BE2C (cell line): ENCODE measurements around the gene XIAP.

Source experiments
- DNase-seq: peaks from one replicate; pipeline ENCODE4 v3.0.0-alpha.2; 2020
- H3K27me3 ChIP-seq: fragments of 250-450 bp; sonication (Bioruptor Pico); 2 replicates; pipeline ENCODE4 v1.5.1; 2020; ENCODE audit warnings: mild to moderate bottlenecking
- H3K36me3 ChIP-seq: fragments of 250-450 bp; sonication (Bioruptor Pico); 2 replicates; pipeline ENCODE4 v1.5.1; 2020; ENCODE audit warnings: mild to moderate bottlenecking
- H3K4me1 ChIP-seq: fragments of 250-450 bp; sonication (Bioruptor Pico); 2 replicates; pipeline ENCODE4 v1.5.1; 2020
- H3K4me3 ChIP-seq: 2 replicates; pipeline ENCODE4 v1.5.1; 2011; ENCODE audit warnings: low read depth, low read length
- H3K9me3 ChIP-seq: fragments of 250-450 bp; sonication (Bioruptor Pico); 2 replicates; pipeline ENCODE4 v1.5.1; 2020
- CTCF ChIP-seq: IDR thresholded peaks from 2 replicates; pipeline ENCODE4 v1.5.1; 2012; ENCODE audit warnings: mild to moderate bottlenecking, low read depth, low read length

The XIAP gene

GRCh38 chrX:123906557-123907316, 46.9 kb downstream of the XIAP start:
- H3K4me3 ChIP-seq, result no peak overlapping the region
- no peaks in the 10 kb centered on the region for H3K36me3 ChIP-seq
- no peak for TF ChIP-seq CTCF

GRCh38 chrX:123909523-123909922, 49.7 kb downstream of the XIAP start:
- Histone ChIP-seq H3K9me3 (no peaks in the 10 kb centered on the region), H3K36me3 (no peaks in the 10 kb centered on the region), H3K4me1 (no peaks in the 10 kb centered on the region), H3K27me3 (no peaks in the 10 kb centered on the region), H3K4me3 (no peak overlapping the region)
- no peak for DNase-seq
- TF ChIP-seq CTCF, result no peak

More at GRCh38 chrX:123906557-123907316, 46.9 kb downstream of the XIAP start:
- H3K4me1 ChIP-seq, result no peaks in the 10 kb centered on the region
- H3K27me3 ChIP-seq, result no peaks in the 10 kb centered on the region
- no peak for DNase-seq
- H3K9me3 ChIP-seq, result no peaks in the 10 kb centered on the region

- H3K36me3 ChIP-seq, result no peaks in the 10 kb centered on the region
- DNase-seq, result no peak
- no peaks in the 10 kb centered on the region for H3K9me3 ChIP-seq
- H3K4me1 ChIP-seq, result no peaks in the 10 kb centered on the region
- H3K4me3 ChIP-seq, result no peak overlapping the region
- no peaks in the 10 kb centered on the region for H3K27me3 ChIP-seq
- TF ChIP-seq CTCF, result no peak
Observed at GRCh38 chrX:123917069-123917468, 57.2 kb downstream of the XIAP start.

- Histone ChIP-seq H3K27me3 (no peaks in the 10 kb centered on the region), H3K4me3 (no peak overlapping the region), H3K4me1 (no peaks in the 10 kb centered on the region), H3K9me3 (no peaks in the 10 kb centered on the region), H3K36me3 (no peaks in the 10 kb centered on the region)
- no peak for DNase-seq
- no peak for TF ChIP-seq CTCF
Observed at GRCh38 chrX:123918106-123918721, 58.4 kb downstream of the XIAP start.

- Histone ChIP-seq H3K4me3 (no peak overlapping the region), H3K9me3 (no peaks in the 10 kb centered on the region), H3K4me1 (no peaks in the 10 kb centered on the region), H3K36me3 (no peaks in the 10 kb centered on the region), H3K27me3 (no peaks in the 10 kb centered on the region)
- TF ChIP-seq CTCF, result no peak
- DNase-seq, result no peak
Observed at GRCh38 chrX:123920105-123920785, 60.4 kb downstream of the XIAP start.

GRCh38 chrX:123923211-123923610, 63.4 kb downstream of the XIAP start:
- Histone ChIP-seq H3K36me3 (no peaks in the 10 kb centered on the region), H3K27me3 (no peaks in the 10 kb centered on the region), H3K9me3 (no peaks in the 10 kb centered on the region), H3K4me1 (no peaks in the 10 kb centered on the region), H3K4me3 (no peak overlapping the region)
- DNase-seq, result no peak
- no peak for TF ChIP-seq CTCF
